IMR-90 (cell line): Measurements from ENCODE around the gene AKR1D1. TPM values are rescaled to one million over a fixed set of nuclear protein-coding genes. Genes with fewer than 3 reads are reported as not detected.

Experiments used
- ATAC-seq: fragments of 200-7000 bp; cut with Tn5 transposase; 2 replicates; pipeline ENCODE4 v1.9.1; 2020; ENCODE audit warnings: low read depth, mild to moderate bottlenecking, moderate library complexity
- BruUV-seq: library from RNA; stranded (reverse); fragments of 400-500 nt; replicated peaks from 2 replicates; lab custom pipeline; 2021; lab: Mats Ljungman, UMichigan
- CTCF ChIA-PET: fragments of 300-600 bp; formaldehyde crosslinking; extraction: SDS; loops from one replicate; lab custom pipeline; 2021; ENCODE audit warnings: antibody characterized with exemption; lab: Yijun Ruan, JAX
- POLR2A ChIA-PET: fragments of 300-600 bp; sonication (Branson Sonifier 250); formaldehyde crosslinking; loops from one replicate; lab custom pipeline; 2022; ENCODE audit warnings: antibody characterized with exemption; ENCODE audit not compliant: unreplicated experiment; lab: Charles Lee
- DNase-seq: peaks from one replicate; pipeline ENCODE4 v3.0.0; 2013
- H2AFZ ChIP-seq: replicated peaks from 2 replicates; pipeline ENCODE3; 2013; ENCODE audit warnings: low read length, mild to moderate bottlenecking; ENCODE audit not compliant: poor library complexity
- H2AK5ac ChIP-seq: 2 replicates; pipeline ENCODE4 v1.6.1; 2013; ENCODE audit warnings: low read depth, low read length, inconsistent platforms
- H2AK9ac ChIP-seq: replicated peaks from 2 replicates; pipeline ENCODE3; 2013; ENCODE audit warnings: mild to moderate bottlenecking, low read depth, low read length, moderate library complexity; ENCODE audit not compliant: poor library complexity
- H2BK120ac ChIP-seq: 2 replicates; pipeline ENCODE4 v1.6.1; 2013; ENCODE audit warnings: low read depth, low read length, inconsistent platforms
- H2BK15ac ChIP-seq: 3 replicates; pipeline ENCODE4 v1.6.1; 2013; ENCODE audit warnings: low read depth, low read length, inconsistent platforms
- H2BK20ac ChIP-seq: 2 replicates; pipeline ENCODE4 v1.6.1; 2013; ENCODE audit warnings: low read depth, mild to moderate bottlenecking, inconsistent platforms, low read length, moderate library complexity
- H2BK5ac ChIP-seq: 2 replicates; pipeline ENCODE4 v1.6.1; 2013; ENCODE audit warnings: mild to moderate bottlenecking, low read depth, low read length, inconsistent platforms; ENCODE audit not compliant: poor library complexity, severe bottlenecking
- H3K14ac ChIP-seq: replicated peaks from 2 replicates; pipeline ENCODE4 v1.6.1; 2013; ENCODE audit warnings: low read depth, low read length, inconsistent platforms
- H3K18ac ChIP-seq: 2 replicates; pipeline ENCODE4 v1.6.1; 2013; ENCODE audit warnings: low read depth, low read length, control low read depth
- H3K23ac ChIP-seq: 2 replicates; pipeline ENCODE4 v1.6.1; 2013; ENCODE audit warnings: low read depth, low read length, inconsistent platforms
- H3K27ac ChIP-seq: 2 replicates; pipeline ENCODE4 v1.5.1; 2013; ENCODE audit warnings: mild to moderate bottlenecking, control low read depth, low read length; ENCODE audit not compliant: insufficient read depth
- H3K27me3 ChIP-seq: 2 replicates; pipeline ENCODE4 v1.6.1; 2013; ENCODE audit warnings: low read length; ENCODE audit not compliant: control insufficient read depth, insufficient read depth
- H3K36me3 ChIP-seq: 2 replicates; pipeline ENCODE4 v1.6.1; 2013; ENCODE audit warnings: low read length, mixed read lengths; ENCODE audit not compliant: control insufficient read depth, insufficient read depth
- H3K4ac ChIP-seq: 2 replicates; pipeline ENCODE4 v1.6.1; 2013; ENCODE audit warnings: low read depth, low read length, inconsistent platforms
- H3K4me1 ChIP-seq: 2 replicates; pipeline ENCODE4 v1.6.1; 2013; ENCODE audit warnings: low read length, mixed read lengths; ENCODE audit not compliant: control insufficient read depth, insufficient read depth
- H3K4me2 ChIP-seq: 2 replicates; pipeline ENCODE4 v1.6.1; 2013; ENCODE audit warnings: low read depth, mild to moderate bottlenecking, control low read depth, low read length, moderate library complexity
- H3K4me3 ChIP-seq: 2 replicates; pipeline ENCODE4 v1.5.1; 2013; ENCODE audit warnings: low read depth, mild to moderate bottlenecking, control low read depth, low read length, moderate library complexity; ENCODE audit not compliant: insufficient read depth
- H3K56ac ChIP-seq: 2 replicates; pipeline ENCODE4 v1.6.1; 2013; ENCODE audit warnings: low read length, inconsistent platforms; ENCODE audit not compliant: insufficient read depth; ENCODE audit errors: extremely low read depth
- H3K79me1 ChIP-seq, 2 experiments: 2 replicates each; pipeline ENCODE4 v1.6.1; 2013; ENCODE audit warnings: low read length in 2 of 2, inconsistent platforms in 1 of 2, low read depth in 1 of 2
- H3K9ac ChIP-seq: 2 replicates; pipeline ENCODE4 v1.6.1; 2013; ENCODE audit warnings: low read depth, low read length, control low read depth
- H3K9me1 ChIP-seq: 2 replicates; pipeline ENCODE4 v1.6.1; 2013; ENCODE audit warnings: low read length, inconsistent platforms; ENCODE audit not compliant: insufficient read depth
- H3K9me3 ChIP-seq: 2 replicates; pipeline ENCODE4 v1.6.1; 2013; ENCODE audit warnings: low read length; ENCODE audit not compliant: control insufficient read depth, insufficient read depth
- H4K20me1 ChIP-seq: 2 replicates; pipeline ENCODE4 v1.6.1; 2013; ENCODE audit warnings: low read length, inconsistent platforms; ENCODE audit not compliant: insufficient read depth
- H4K5ac ChIP-seq: 2 replicates; pipeline ENCODE4 v1.6.1; 2013; ENCODE audit warnings: mild to moderate bottlenecking, low read depth, low read length, control low read depth
- H4K8ac ChIP-seq, 2 experiments: 2 replicates each; pipeline ENCODE4 v1.6.1; 2013; ENCODE audit warnings: low read depth in 2 of 2, low read length in 2 of 2, control low read depth in 1 of 2, inconsistent platforms in 1 of 2
- H4K91ac ChIP-seq: 2 replicates; pipeline ENCODE4 v1.6.1; 2013; ENCODE audit warnings: low read depth, low read length, inconsistent platforms; ENCODE audit not compliant: insufficient read depth
- CEBPB ChIP-seq: IDR thresholded peaks from 2 replicates; pipeline ENCODE4 v1.6.1; 2012; ENCODE audit warnings: low read depth, low read length, improper control_type of control experiment
- CTCF ChIP-seq: conservative IDR thresholded peaks from 2 replicates; pipeline ENCODE4 v1.5.1; 2012; ENCODE audit warnings: mild to moderate bottlenecking, low read depth, low read length, improper control_type of control experiment
- ELK1 ChIP-seq: fragments of 150-350 bp; IDR thresholded peaks from 2 replicates; pipeline ENCODE4 v1.6.1; 2016; ENCODE audit warnings: low read depth, mild to moderate bottlenecking, low read length, moderate library complexity, borderline replicate concordance
- MAFK ChIP-seq: IDR thresholded peaks from 2 replicates; pipeline ENCODE4 v1.6.1; 2012; ENCODE audit warnings: low read depth, low read length, improper control_type of control experiment
- MXI1 ChIP-seq: IDR thresholded peaks from 2 replicates; pipeline ENCODE4 v1.6.1; 2012; ENCODE audit warnings: low read depth, mild to moderate bottlenecking, low read length, moderate library complexity, borderline replicate concordance
- NFE2L2 ChIP-seq: fragments of 150-350 bp; IDR thresholded peaks from 2 replicates; pipeline ENCODE4 v1.6.1; 2016; ENCODE audit warnings: low read depth, mild to moderate bottlenecking, low read length
- POLR2A ChIP-seq: IDR thresholded peaks from 2 replicates; pipeline ENCODE4 v1.6.1; 2012; ENCODE audit warnings: mild to moderate bottlenecking, low read depth, low read length
- RCOR1 ChIP-seq: IDR thresholded peaks from 2 replicates; pipeline ENCODE4 v1.6.1; 2012; ENCODE audit warnings: mild to moderate bottlenecking, low read length, improper control_type of control experiment; ENCODE audit not compliant: insufficient replicate concordance
- USF2 ChIP-seq: fragments of 150-350 bp; IDR thresholded peaks from 2 replicates; pipeline ENCODE4 v1.6.1; 2017; ENCODE audit warnings: mild to moderate bottlenecking, antibody characterized with exemption, low read length, low read depth
- WGBS, 2 experiments: methylation state at CpG; one replicate each; pipeline versions ENCODE4 v1.1.5 to v1.1.7; 2013; ENCODE audit warnings: missing lambda C conversion rate in 2 of 2; ENCODE audit not compliant: insufficient read length in 1 of 2; ENCODE audit errors: extremely low coverage in 2 of 2; 5-methylcytosine and 5-hydroxymethylcytosine counted together
- dilution Hi-C: fragments of 300-500 bp; cut with HindIII; formaldehyde crosslinking; loops from one replicate; pipeline ENCODE4 v1.14.3; 2018; ENCODE audit warnings: low sequenced_read_pairs; ENCODE audit not compliant: unreplicated experiment
- in situ Hi-C: fragments of 300-500 bp; cut with MboI; formaldehyde crosslinking; loops from 3 replicates; pipeline ENCODE4 v1.14.3; 2019; ENCODE audit warnings: low sequenced_read_pairs, inconsistent platforms, mixed read lengths
- intact Hi-C: fragments of 100-400 bp; cut with micrococcal nuclease; formaldehyde crosslinking; loops from 2 replicates; pipeline ENCODE4 v1.10.0; 2022
- polyA plus RNA-seq, 3 experiments: library from polyadenylated mRNA; depleted of rRNA; stranded (reverse); fragments of >200 nt; gene quantifications; 2 replicates each; pipeline ENCODE4 v1.2.3, GENCODE V29; 2012; ENCODE audit warnings: low replicate concordance in 1 of 3
- total RNA-seq: library from RNA; depleted of rRNA; stranded (reverse); fragments of >200 nt; gene quantifications from 2 replicates; pipeline ENCODE4 v1.2.3, GENCODE V29; 2012

The AKR1D1 gene
- total and polyA plus RNA-seq, 2 of the 4 experiments (the other 2 are of a cell fraction): not detected

GRCh38 chr7:138125119-138125518 is 48.9 kb downstream of the AKR1D1 start:
- H3K27ac ChIP-seq: no peak overlapping the region
- H2AK9ac ChIP-seq: no peak overlapping the region
- H2BK15ac ChIP-seq: no peak overlapping the region
- H3K27me3 ChIP-seq: no peaks in the 10 kb centered on the region
- H3K9me3 ChIP-seq: peaks cover 3% of the 10 kb centered on the region; the same call in 1 of the 2 replicates
- no peaks in the 10 kb centered on the region for H3K4me1 ChIP-seq
- no peak overlapping the region for H3K4me2 ChIP-seq
- in situ Hi-C loops (no loop called here), dilution Hi-C loops (no loop called here), intact Hi-C loops (no loop called here)
- TF ChIP-seq CTCF (no peak), RCOR1 (no peak), POLR2A (no peak), CEBPB (no peak), ELK1 (no peak), NFE2L2 (no peak), USF2 (no peak), MXI1 (no peak), MAFK (no peak)
- H3K9ac ChIP-seq: no peak overlapping the region
- no CpG with 5 or more reads among the region's 2 CpGs for WGBS, 2 experiments
- no peak; the same call in 1 of the 2 replicates for ATAC-seq
- CTCF ChIA-PET: no interaction called here
- BruUV-seq: no TSS peak
- no peak overlapping the region for H3K18ac ChIP-seq
- H3K14ac ChIP-seq: no peak overlapping the region
- H2BK20ac ChIP-seq: no peak overlapping the region
- no peak overlapping the region for H2AK5ac ChIP-seq
- H4K20me1 ChIP-seq: no peaks in the 10 kb centered on the region
- no peak overlapping the region for H3K56ac ChIP-seq
- H3K79me1 ChIP-seq: no peaks in the 10 kb centered on the region
- no peak overlapping the region for H4K5ac ChIP-seq
- H2AFZ ChIP-seq: no peak overlapping the region
- H3K4me3 ChIP-seq: no peak overlapping the region
- H3K36me3 ChIP-seq: no peaks in the 10 kb centered on the region
- H2BK5ac ChIP-seq: no peak overlapping the region
- no peak overlapping the region for H3K23ac ChIP-seq
- H4K8ac ChIP-seq: no peak overlapping the region
- no peak for DNase-seq
- H3K9me1 ChIP-seq: no peaks in the 10 kb centered on the region
- H3K4ac ChIP-seq: no peak overlapping the region
- POLR2A ChIA-PET: no interaction called here
- no peak overlapping the region for H2BK120ac ChIP-seq
- H4K91ac ChIP-seq: no peak overlapping the region
